Islet precursor cell (in vitro differentiated cells): ENCODE data around the gene ZNF618.
A peak's percentile ranks its signal among the peaks of the same experiment; 100 is the strongest.

Experiments
- DNase-seq: peaks from one replicate; pipeline ENCODE4 v3.0.0-alpha.2; 2018

Gene ZNF618, protein sequence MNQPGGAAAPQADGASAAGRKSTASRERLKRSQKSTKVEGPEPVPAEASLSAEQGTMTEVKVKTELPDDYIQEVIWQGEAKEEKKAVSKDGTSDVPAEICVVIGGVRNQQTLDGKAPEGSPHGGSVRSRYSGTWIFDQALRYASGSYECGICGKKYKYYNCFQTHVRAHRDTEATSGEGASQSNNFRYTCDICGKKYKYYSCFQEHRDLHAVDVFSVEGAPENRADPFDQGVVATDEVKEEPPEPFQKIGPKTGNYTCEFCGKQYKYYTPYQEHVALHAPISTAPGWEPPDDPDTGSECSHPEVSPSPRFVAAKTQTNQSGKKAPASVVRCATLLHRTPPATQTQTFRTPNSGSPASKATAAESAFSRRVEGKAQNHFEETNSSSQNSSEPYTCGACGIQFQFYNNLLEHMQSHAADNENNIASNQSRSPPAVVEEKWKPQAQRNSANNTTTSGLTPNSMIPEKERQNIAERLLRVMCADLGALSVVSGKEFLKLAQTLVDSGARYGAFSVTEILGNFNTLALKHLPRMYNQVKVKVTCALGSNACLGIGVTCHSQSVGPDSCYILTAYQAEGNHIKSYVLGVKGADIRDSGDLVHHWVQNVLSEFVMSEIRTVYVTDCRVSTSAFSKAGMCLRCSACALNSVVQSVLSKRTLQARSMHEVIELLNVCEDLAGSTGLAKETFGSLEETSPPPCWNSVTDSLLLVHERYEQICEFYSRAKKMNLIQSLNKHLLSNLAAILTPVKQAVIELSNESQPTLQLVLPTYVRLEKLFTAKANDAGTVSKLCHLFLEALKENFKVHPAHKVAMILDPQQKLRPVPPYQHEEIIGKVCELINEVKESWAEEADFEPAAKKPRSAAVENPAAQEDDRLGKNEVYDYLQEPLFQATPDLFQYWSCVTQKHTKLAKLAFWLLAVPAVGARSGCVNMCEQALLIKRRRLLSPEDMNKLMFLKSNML

DNA sequence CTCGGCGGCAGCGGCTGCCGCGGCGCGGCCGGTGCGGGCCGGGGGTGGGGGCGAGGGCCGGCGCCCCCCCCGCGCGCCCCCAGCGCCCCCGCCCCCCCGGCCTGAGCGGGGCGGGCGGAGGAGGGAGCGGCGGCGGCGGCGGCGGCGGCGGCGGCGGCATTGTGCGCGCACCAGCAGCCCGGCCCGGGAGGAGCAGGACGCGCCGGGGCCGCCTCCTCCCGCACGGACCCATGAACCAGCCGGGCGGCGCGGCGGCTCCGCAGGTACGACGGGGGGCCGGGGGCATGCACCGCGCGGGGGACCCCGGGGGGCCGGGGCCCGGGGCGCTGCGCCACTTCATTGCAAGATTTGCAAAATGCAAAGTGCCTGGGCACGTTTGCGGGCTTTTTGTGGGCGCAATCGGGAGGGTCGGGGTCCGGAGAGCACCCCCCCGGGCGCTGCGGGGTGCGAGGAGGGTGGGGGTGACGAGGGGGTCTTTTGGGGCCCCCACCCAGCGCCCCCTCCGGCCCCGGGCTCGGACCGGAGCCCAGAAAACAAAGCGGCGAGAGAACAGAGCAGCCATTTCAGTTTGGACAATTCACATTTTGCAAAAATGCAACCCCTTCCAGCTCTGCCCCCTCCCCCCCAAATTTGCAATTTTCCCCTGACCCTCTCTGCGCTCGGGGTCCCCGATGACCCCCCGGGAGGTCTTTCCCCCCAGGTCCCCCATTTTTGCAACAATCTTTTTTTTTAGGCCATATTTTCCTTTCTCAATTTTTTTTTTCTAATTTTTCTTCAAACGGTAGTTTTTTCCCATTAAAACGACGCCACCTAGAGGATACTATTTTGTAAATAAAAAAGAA is at the start of gene ZNF618:
TSS of gene ZNF618 (plus strand) at position 159 of the 842 bp plus-strand sequence. CDS start at position 231, 72 bp downstream.
- DNase-seq: peak; percentile 61

DNA sequence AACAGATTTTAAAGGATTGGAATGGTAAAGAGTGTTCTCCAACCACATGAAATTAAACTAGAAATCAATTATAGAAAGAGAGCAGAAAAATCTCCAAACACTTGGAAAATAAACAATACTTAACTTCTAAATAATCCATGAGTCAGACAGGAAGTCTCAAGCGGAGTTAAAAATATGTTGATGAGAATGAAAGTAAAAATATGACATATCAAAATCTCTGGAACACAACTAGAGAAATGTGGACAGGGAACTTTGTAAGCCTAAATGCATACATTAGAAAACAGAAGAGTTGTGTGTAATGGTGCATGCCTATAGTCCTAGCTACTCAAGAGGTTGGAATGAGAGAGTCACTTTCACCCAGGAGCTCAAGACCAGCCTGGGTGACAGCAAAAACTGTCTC is 47.9 kb upstream of the ZNF618 start:
- no peak for DNase-seq

DNA sequence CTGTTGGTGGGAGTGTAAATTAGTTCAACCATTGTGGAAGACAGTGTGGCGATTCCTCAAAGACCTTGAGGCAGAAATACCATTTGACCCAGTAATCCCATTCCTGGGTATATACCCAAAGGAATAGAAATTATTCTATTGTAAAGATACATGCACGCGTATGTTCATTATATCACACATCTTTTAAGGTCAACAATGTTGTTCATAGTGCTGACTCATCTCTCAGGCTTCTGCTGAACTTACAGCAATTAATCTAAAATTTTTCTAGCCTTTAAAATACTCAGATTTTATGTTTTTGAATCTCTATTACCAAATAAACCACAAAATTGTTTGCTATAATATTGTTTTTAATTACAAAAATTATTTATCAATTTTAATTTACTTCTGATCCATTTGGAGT is 38.8 kb upstream of the ZNF618 start:
- DNase-seq: no peak

DNA sequence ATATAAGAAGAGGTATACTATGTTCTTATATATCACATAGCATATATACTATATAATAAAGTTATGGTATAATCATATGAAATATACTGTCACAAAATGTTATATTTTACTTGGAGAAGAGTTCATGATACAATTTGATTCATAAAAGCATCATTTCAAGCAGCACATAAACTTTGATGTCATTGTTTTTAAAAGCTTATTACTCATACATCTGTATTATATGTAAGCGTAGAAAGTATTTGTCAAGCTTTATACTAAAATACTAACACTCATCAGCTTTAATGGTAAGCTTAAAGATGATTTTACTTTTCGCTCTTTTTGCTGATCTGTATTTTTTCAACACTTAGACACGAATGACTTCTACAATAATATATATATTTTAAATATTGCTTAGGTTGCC is 34.0 kb upstream of the ZNF618 start:
- DNase-seq: no peak

DNA sequence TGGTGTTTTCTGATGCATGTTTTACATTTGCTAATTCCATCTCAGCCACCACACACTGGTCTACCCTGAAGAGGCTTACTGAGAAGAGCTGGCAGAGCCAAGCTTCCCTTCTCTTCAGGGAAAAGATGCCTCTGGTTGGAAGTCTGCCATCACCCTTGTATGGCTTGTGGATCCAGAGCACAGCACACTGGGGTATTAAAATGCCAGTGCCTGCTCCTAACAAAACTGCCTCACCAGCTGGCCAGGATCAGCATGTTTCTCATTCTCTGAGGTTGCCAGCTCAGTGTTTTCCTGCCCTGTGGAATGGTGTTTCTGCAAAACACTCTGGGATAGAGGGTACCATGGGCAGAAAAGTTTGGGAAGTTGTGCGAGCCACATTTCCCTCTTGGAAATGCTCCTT is 31.6 kb upstream of the ZNF618 start:
- no peak for DNase-seq

DNA sequence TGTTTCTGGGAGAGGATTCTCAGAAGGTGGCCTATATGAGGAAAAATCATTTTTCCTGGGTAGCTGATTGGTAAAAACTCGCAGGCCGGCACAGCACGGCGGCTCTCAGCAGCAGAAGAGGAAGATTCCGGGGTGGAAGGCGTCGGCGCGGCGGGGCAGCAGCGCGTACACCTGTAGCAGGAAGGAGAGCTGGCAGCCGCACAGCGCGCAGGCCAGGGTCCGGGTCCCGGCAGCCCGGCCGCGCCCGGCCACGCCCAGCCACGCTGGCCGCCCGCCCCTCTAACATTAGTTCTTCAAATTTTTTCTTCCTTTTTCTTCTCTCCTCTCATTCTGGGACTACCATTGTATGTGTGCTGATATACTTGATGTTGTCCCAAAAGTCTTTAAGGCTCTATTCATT is 24.8 kb upstream of the ZNF618 start:
- no peak for DNase-seq

DNA sequence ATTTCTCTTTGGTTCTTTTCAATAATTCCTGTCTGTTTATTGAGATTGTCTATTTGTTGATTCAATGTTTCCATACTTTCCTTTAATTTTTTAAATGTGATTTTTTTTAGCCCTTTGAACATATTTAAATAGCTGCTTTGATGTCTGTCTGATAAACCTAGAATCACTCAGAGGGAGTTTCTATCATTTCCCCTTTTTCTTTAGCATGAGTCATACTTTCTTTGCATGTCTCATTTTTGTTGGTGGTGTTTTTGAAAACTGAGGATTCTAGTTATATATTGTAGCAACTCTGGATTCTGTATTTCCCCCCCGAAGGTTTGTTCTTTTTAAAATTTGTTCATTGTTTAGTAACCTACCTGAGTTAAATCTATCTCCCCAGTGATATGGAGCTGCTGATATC is 24.2 kb upstream of the ZNF618 start:
- no peak for DNase-seq

DNA sequence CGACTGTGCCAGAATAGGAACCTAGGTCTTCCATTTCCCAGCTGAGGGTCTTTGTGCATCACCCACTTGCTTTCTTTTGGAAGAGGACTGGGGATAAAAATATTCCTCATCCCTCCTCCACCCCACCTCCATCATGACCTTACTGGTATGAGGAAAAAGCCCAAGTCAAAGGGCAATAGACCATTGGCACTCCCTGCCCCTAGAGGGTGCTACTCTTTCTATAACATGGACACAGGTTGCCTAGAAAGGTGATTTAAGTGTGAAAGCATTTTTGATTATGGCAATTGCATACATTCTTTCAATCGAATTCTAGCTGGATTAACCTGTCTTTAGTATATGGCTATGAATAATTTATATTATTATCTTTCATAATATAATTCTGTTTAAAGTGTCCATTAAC is 22.8 kb upstream of the ZNF618 start:
- no peak for DNase-seq

DNA sequence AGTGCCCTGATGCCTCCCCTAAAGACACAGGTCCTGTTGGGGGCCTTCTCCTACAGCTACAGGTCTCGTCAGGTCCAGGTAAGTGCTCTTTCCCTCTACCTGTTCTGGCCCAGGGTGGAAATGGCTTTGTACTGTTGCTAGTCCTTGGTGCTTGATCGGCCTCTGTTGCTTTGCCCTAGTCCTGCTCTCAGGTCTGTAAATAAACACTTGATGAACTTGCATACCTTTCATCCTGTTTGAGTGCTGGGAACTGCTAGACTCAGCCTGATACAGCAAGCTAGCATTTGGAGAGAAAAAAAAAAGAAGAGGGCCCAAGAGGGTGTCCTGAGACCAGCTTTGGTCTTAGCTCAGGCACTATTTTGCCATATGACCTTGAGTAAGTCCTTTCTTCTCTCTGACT is 21.8 kb upstream of the ZNF618 start:
- no peak for DNase-seq

DNA sequence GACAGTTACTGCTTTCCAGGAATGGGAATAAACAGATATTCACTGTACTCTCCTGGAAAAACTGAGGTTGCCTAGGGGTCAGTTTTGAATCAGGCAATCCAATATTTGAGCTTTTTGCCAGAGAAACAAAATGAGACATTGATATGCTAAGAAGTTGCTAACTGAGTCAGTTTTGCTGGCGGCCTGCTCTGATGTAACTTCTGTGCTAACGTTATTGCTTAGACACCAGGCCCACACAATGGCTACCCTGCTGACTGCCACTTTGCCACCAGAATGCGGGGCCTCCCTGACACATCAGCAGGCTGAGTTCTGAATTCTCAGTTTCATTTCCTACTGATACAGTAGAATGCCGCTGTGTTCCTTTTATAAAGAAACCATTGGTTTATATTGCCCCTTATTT is 18.2 kb upstream of the ZNF618 start:
- DNase-seq: no peak

DNA sequence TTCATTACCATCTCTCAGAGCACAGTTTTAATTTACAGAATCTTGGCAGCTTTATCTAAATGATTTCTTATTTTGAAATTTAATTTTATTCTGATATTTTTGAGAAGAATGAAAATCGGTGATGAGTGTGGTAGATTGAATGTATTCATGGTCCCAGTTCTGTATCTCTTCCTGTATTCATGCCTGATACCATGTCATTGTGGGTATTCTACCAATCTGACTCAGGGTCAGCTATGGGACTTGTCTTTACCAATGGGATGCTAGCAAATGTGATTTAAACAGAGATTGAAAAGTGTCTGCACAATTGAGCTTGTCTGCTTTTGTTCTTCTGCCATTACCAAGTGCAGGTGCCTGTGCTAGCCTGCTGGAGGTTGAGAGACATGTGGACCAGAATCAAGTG is 17.8 kb upstream of the ZNF618 start:
- DNase-seq: no peak

DNA sequence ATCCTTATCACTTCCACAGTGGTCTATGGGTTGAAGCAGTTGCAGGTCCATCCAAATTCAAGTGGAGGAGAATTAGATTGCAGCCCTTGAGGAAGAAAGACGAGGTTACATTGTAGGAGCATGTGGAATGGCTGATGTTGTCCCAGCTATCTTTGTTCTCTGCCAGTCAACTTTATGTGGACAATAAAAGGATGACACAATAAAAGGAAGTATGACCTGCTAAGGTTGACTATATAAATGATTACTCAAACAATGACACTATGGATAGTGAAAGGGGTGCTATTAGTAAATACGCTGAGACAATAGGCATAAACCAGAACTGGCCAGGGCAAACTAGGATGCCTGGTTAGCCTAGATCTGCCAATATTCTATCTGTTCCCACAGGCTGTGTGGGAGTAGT is 12.8 kb upstream of the ZNF618 start:
- DNase-seq: no peak

DNA sequence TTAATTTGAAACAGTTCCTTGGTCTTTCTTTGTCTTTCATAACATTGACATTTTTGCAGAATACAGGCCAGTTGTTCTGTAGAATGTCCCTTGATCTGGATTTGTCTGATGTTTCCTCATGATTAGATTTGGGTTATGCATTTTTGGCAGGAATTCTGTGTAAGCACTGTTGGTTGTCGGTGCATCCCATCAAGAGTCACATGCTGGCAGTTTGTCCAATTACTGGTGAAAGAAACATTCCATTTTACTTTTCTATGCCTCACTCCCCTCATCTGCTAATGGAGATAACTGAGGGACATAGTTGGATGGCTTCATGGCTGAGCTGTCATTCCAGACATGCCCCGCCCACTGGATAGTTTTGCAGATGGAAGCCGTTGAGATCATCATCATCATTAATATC is 7.6 kb upstream of the ZNF618 start:
- no peak for DNase-seq

DNA sequence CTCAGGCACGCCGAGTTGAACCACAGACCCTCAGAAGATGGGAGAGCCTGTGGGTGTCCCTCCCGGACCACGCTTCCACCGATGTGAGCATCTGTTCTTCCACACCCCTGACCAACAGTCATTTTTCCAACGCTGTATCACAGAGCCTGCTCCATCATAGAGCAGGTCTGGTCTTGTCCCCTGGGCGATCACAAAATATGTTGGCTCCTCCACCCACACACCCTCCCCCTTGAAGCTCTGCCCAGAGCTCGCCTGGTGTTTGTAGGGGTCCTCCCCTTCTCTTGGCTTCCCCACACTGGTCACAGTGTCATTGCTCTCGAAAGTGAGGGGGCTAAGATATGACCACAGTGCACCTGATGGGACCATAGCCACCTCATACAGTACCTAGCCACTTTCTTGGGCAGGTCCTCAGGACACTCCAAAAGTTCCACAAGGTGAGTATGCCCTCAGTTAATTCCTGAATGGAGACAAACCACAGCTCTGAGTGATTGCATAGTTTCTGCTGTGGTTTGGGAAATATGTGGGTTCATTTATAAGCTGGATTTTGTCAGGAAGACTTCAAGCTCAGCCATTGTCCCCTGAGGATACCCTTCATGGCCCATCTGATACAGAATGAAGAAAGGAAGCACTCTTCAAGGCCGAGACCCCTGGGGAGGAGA is 3.5 kb upstream of the ZNF618 start:
- DNase-seq: no peak

DNA sequence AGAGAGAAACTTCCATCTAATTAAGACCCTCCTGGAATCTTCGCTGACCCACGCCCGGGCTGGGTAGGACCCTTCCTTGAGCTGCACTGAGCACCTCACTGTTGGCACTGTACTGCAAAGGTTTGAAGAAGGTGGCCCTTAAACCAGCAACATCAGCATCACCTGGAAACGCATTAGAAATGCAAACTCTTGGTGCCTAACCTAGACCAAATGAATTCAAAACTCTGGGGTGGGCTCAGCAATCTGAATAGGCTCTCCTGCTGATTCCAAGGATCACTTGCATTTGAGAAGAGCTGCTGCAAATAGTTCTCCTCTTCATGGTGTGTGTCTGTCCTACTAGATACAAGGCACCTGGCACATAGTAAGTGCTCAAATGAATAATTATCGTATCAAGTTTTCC is 2.7 kb upstream of the ZNF618 start:
- DNase-seq: no peak

DNA sequence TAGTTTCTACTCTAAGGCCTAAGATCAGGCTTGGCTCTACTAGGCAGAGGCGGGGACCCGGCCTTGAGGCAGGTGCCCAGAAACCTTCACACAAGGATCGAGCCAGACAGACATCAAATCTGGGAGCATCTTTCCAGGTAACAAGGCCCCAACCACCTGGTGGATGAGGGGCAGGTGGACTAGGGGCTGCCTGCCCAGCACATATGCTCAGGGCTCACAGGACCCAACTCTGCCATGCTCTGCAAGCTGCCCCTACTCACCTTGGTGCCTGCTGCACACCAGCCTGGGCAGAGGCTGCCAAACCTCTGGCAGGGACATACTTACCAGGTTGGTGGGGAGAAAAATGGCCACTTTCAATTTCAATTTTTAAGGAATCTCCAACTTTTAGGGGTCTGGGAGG is 2.2 kb upstream of the ZNF618 start:
- DNase-seq: no peak

DNA sequence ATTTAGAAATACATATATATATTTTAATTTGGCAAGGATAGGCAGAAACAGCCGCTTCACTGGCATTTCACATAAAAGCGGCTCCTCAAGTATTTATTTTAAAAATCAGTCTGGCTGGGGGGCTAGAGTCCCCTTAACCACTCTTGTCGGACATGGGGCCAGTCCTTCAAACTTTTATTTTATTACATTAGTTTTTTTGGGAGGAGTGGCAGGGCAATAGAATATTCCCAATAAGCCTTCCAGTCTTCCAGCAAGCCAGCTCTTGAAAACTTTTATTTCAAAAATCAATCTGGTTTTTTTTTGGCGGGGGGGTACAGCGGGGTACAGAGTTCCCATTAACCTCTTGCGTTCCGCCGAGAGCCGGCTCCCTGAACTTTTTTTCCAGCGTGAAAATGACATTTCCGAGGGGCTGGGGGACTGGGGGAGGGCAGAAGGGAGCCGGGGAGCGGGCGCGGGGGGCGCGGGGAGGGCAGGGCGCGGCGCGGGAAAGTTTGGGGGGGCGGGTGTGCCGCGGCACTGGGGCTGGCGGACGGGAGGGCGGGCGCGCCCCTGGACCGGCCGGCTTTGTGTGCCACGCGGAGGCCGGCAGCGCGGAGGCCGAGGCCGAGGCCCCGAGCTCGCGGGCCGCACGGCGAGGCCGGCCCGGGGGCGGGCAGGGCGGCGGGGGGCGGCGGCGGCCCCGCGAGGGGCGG is 504 bp upstream of the ZNF618 start:
- DNase-seq: no peak

DNA sequence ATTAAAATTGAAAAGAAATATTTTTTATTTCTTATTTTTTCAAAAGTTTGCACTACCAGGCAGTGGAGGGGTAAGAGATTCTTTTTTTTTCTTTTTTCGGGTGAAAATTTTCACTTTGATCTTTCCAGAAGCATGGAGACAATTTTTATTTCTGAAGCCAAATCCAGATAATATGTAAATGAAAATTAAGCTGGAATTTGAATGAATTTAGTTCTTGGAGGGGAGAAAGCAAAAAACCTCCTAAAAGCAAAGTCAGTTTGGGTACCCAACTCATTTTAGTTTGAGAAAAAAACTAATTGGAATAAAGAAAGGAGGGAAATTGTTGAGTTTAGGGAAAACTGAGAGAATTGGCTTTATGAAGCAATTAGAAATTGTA is 872 bp downstream of the ZNF618 start:
- DNase-seq: no peak

DNA sequence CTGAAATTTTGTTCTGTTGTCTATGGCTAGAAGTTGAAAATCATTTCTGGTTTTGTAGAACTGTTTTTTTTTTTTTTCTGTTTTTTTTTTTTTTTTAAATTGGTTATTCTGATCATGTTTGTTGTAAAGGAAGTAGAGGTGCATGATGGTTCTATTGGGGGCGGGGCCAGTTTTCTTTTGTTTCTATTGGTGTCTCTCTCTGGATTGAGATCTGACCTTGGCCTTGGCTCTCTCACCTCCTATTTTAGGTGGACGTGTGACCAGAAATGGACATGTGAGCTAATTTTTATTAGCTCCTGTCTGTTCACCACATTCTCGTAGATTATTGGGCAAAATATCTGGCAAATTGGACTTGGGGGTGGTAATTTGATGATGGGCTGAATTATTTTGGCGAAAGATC is 3.2 kb downstream of the ZNF618 start:
- DNase-seq: no peak

DNA sequence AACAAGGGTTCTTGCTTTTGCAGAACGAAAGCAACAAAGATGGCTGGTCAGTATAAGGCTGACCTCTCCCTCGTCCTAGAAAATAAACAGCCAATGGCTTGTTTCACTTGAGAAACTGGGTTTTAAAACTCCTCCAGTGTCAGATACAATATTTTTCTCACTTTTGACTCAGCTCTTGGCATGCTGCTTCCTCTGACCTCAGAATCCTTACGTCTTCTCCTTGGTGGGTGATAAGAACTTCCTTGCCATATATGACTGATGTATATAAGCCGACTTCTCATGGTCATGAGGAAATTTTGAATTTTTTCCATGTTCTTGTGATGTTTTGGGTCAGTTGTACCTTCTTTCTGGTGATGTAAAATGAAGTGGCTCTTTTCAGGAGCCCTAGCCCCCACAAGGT is 3.8 kb downstream of the ZNF618 start:
- DNase-seq: no peak

DNA sequence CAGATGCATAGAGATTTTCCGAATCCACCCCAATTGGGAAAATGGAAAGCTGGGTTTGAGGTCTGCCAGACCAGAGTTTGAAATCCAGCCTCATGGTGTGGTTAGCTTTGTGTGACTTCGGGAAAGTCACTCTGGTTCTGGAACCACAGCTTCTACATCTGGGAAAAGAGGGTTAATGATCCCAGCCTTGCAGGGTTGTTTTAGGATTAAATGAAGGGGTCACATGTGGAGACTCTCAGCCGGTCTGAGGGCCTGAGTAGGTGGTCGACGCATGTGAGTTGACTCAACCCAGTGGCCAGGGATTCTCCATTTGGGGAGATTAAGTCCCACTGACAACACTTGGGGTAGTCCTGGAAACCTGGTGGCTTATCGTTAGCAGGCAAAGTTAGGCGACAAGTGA is 6.1 kb downstream of the ZNF618 start:
- no peak for DNase-seq

DNA sequence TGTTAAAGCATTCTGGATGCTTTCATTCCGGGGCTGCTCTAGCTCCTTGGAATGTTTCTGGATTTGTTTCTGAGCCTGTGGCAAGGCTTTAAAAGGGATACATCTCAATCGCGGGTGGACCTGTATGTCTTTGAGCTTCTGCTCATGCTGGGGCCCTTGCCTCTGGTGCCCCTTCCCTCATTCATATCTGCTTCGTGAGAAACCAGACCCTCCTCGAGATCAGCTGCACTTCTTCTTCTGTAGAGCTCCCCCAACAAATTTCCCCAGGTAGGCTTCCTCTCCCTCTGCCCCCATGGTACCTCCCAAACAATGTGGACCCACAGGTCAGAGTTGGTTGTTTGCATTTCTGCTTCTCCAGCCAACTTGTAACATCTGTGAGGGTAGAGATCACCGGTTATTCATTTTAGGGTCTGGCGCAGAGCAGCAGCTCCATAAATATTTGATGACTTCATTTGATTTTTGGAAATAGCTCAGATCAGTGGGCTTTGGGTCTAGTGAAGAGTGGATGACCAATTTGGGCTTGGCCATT is 6.6 kb downstream of the ZNF618 start:
- DNase-seq: no peak
